Measurements from ENCODE around the gene CRYL1. TPM values are rescaled to one million over a fixed set of nuclear protein-coding genes. Genes with fewer than 3 reads are reported as not detected.

CRYL1 gene
- polyA plus RNA-seq, 3 donors, result 35.0 to 70.2 (median 51.4) TPM

DNA sequence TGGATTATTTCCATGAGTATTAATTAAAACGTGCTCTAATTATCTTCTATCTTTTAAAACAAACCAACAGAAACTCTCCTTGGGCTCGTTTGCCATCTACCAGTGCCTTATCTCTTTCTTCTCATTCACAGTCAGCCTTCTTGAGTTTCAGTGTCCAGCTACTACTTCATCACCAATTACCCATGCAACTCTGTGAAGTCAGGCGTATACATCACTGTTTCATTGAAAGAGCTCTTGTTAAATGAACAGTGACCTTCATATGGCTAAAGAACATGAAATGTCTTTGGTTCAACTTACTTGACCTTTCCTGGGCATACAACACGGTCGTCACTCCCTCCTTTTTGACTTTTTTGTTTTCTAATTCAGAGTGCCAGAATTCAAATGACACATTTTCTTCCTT is 36.1 kb upstream of the CRYL1 start:
- peak overlapping the region in 1 of 7 donors; percentile 11 for H3K27ac Mint-ChIP-seq
- Histone ChIP-seq H4K20me1 (ENCODE audit: insufficient read depth, low read length) (no peaks in the 10 kb centered on the region), H3K79me2 (ENCODE audit: insufficient read depth, low read length) (no peaks in the 10 kb centered on the region), H3K27me3 (ENCODE audit: control insufficient read depth in 2 of 2, insufficient read depth in 2 of 2, low read length in 2 of 2) (no peaks in the 10 kb centered on the region), H3K4me2 (replicated peaks; ENCODE audit: extremely low read depth, low read length, poor library complexity, severe bottlenecking) (no peak overlapping the region), H3K27ac (ENCODE audit: low read depth in 1 of 2, low read length in 2 of 2) (no peak overlapping the region), H3K9me3 (replicated peaks in 1 of 2; ENCODE audit: control insufficient read depth in 1 of 2, insufficient read depth in 1 of 2, low read length in 2 of 2) (peaks cover 8 to 11% of the 10 kb centered on the region in 2 donors), H3K36me3 (replicated peaks in 1 of 2; ENCODE audit: control insufficient read depth in 1 of 2, insufficient read depth in 2 of 2, low read length in 2 of 2) (no peaks in the 10 kb centered on the region), H3K4me3 (replicated peaks in 1 of 3; ENCODE audit: low read depth in 2 of 3, low read length in 3 of 3) (no peak overlapping the region), H2AFZ (ENCODE audit: insufficient read depth, low read depth, low read length, poor library complexity, severe bottlenecking) (no peak overlapping the region), H3K9ac (ENCODE audit: insufficient read depth, low read length, poor library complexity, severe bottlenecking) (no peak overlapping the region), H3K4me1 (ENCODE audit: control insufficient read depth in 1 of 2, insufficient read depth in 2 of 2, low read length in 2 of 2) (peaks cover 4 to 5% of the 10 kb centered on the region in 2 donors)
- peaks cover 5 to 18% (median 17%) of the 10 kb centered on the region in 7 donors for H3K9me3 Mint-ChIP-seq
- H3K4me1 Mint-ChIP-seq, result peaks cover 4% of the 10 kb centered on the region
- H3K36me3 Mint-ChIP-seq, result no peaks in the 10 kb centered on the region
- H3K4me3 Mint-ChIP-seq, result no peak overlapping the region
- WGBS (ENCODE audit: insufficient coverage), result 92% methylated on average over 5 of the region's 5 CpGs
- DNase-seq, result no peak
- peaks cover 0 to 4% (median 2%) of the 10 kb centered on the region in 3 donors for H3K27me3 Mint-ChIP-seq (ENCODE audit: low read depth in 3 of 3)
- intact Hi-C loops (cut with micrococcal nuclease), result no loop called here
- TF ChIP-seq, protein P1, sequence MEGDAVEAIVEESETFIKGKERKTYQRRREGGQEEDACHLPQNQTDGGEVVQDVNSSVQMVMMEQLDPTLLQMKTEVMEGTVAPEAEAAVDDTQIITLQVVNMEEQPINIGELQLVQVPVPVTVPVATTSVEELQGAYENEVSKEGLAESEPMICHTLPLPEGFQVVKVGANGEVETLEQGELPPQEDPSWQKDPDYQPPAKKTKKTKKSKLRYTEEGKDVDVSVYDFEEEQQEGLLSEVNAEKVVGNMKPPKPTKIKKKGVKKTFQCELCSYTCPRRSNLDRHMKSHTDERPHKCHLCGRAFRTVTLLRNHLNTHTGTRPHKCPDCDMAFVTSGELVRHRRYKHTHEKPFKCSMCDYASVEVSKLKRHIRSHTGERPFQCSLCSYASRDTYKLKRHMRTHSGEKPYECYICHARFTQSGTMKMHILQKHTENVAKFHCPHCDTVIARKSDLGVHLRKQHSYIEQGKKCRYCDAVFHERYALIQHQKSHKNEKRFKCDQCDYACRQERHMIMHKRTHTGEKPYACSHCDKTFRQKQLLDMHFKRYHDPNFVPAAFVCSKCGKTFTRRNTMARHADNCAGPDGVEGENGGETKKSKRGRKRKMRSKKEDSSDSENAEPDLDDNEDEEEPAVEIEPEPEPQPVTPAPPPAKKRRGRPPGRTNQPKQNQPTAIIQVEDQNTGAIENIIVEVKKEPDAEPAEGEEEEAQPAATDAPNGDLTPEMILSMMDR (IDR thresholded peaks at IDR 0.05), result no peak

DNA sequence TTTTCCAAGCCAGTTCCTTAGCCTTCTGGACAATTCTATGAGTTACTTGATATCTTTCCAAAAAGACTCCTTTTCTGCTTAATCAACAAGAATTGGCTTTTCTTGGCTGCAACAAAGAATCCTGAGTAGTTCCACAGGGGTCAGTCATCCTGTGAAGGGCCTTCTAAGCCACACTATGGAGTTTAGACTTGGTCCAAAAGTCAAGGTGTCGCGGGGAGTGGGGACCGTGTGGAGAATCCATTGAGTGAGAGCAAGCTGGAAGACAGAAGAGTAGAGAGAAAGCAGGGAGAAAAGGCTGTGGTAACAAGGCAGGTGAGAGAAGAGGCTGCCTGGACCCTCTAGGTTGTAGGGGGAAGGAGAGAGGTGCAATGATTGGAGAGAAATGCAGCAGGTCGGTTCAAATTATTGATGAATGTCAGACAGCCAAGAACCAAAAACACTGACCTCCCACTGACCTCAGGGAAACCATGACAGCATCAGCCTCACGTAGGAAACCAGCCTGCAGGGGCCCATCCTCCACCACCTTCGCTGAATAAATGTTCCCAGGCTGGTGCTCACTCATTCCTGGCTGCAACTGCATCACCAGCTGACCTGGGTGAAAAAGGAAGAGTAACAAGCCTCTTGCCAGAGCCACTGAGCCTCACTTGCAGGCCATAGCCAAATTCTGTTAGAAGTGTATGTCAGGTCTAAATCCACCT is 34.2 kb upstream of the CRYL1 start:
- Histone ChIP-seq H3K36me3 (replicated peaks in 1 of 2; ENCODE audit: control insufficient read depth in 1 of 2, insufficient read depth in 2 of 2, low read length in 2 of 2) (no peaks in the 10 kb centered on the region), H3K79me2 (ENCODE audit: insufficient read depth, low read length) (no peaks in the 10 kb centered on the region), H2AFZ (ENCODE audit: insufficient read depth, low read depth, low read length, poor library complexity, severe bottlenecking) (no peak overlapping the region), H3K4me1 (ENCODE audit: control insufficient read depth in 1 of 2, insufficient read depth in 2 of 2, low read length in 2 of 2) (no peaks in the 10 kb centered on the region), H4K20me1 (ENCODE audit: insufficient read depth, low read length) (no peaks in the 10 kb centered on the region), H3K9ac (ENCODE audit: insufficient read depth, low read length, poor library complexity, severe bottlenecking) (no peak overlapping the region), H3K4me3 (replicated peaks in 1 of 3; ENCODE audit: low read depth in 2 of 3, low read length in 3 of 3) (no peak overlapping the region), H3K4me2 (replicated peaks; ENCODE audit: extremely low read depth, low read length, poor library complexity, severe bottlenecking) (no peak overlapping the region), H3K9me3 (replicated peaks in 1 of 2; ENCODE audit: control insufficient read depth in 1 of 2, insufficient read depth in 1 of 2, low read length in 2 of 2) (no peaks in the 10 kb centered on the region), H3K27me3 (ENCODE audit: control insufficient read depth in 2 of 2, insufficient read depth in 2 of 2, low read length in 2 of 2) (no peaks in the 10 kb centered on the region), H3K27ac (ENCODE audit: low read depth in 1 of 2, low read length in 2 of 2) (no peak overlapping the region)
- Mint-ChIP-seq H3K27ac (peak overlapping the region in 1 of 7 donors; percentile 6), H3K27me3 (ENCODE audit: low read depth in 3 of 3) (peaks cover 0 to 4% (median 2%) of the 10 kb centered on the region in 3 donors), H3K4me3 (peak overlapping the region in 1 of 2 donors; percentile 18), H3K4me1 (no peaks in the 10 kb centered on the region), H3K9me3 (peaks cover 2 to 9% (median 4%) of the 10 kb centered on the region in 7 donors), H3K36me3 (no peaks in the 10 kb centered on the region)
- TF ChIP-seq, protein P1 (IDR thresholded peaks at IDR 0.05), result no peak
- intact Hi-C loops (cut with micrococcal nuclease), result no loop called here
- DNase-seq, result no peak
- 100% methylated on average over 3 of the region's 6 CpGs for WGBS (ENCODE audit: insufficient coverage)
